NOMO-1 treated with DMSO at 0.1 percent for 48 hours (cell line): ENCODE results near the gene CRTAP.
"Not testable (repeated sequence)": the region's sequence is repeated elsewhere in the genome, so short reads cannot be mapped to it uniquely, and the experiment has no call there.

ENCODE experiments used
- DNase-seq: peaks from one replicate; lab custom pipeline; 2025; ENCODE audit not compliant: unreplicated experiment; lab: John Stamatoyannopoulos, UW

The CRTAP gene

DNA sequence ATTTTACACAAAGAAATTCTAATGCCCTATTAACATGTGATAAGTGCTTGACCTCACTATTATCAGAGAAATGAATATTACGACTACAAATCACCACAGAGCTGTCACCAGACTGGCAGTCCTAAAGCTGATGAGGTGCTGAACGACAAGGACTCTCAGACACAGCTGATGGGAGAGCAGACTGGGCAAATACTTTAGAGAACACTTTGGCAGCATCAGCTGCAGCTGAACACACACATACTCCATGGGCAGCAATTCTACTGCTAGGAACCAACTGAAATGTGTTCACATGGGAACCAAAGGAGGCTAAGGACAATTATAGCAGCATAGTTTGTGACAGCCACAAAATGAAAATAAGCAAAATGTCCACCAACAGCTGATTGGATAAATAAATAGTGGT, 59.3 kb downstream of the CRTAP start:
- DNase-seq, result no peak

DNA sequence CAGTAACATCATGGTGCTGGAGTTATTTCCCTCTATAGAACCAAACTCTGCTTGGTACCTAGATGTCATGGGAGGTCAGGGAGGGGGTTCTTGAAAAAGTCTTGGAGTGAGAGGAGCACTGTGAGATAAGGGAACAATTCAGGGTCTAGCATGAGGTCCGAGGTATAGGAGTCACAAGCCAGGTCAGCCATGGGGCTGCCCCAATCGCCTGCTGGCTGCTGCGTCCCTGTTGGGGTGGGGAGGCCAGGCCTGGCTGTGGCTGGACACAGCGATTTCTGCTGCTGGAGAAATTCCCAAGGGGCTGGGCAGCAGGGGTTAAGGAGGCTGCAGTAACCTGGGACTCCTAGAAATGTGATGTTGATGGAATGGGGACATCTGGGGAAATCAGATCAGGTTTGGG, 59.9 kb downstream of the CRTAP start:
- no peak for DNase-seq

DNA sequence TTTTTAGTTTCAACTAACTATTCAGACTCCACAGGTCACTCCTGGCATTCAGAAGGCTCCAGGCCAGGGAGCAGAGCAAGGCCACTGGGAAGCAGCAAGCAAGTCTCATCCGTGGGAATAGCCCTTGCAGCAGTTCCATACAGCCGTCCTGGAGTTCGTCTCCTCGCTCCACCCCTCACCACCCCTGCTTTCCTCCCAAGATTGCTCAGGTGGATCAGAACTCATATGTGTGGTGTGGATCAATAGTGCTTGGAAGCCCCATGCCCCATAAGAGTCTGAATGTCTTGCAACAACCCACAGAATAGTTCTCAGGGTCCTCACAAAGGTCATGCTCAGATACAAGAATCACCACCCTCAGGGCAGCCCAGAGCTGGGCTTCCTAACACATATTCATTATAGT, 60.3 kb downstream of the CRTAP start:
- DNase-seq, result no peak

DNA sequence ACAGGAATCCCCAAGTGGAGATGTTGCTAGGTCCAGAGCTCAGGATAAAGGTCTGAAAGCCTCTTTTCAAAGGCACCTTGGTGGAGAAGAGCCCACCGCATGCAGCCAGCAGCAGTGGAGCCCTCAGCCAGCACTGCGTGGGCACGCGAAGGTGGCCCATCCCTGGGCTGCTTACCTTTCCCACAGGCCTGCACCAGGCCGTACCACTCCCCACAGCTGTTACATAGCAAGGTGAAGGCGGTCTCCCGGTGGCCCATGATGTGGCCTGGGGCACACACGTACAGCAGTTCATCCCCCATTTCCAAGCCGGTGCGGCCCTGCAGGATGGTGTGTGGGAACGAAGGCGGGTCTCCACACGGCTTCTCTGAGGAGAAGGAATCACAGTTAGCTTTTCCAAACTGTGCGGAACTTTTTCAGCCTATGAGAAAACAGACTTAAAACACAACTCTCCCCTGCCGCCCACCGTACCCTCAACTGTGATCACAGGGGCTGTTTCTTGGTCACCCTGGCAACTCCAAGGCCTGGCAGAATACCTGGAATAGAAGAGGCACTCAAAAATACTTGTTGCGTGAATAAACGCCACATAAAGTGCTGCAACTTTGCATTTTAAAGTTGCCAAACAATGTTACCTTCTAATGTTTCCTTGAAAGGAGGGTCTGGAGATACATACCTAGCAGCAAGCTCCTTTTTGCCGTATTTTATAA, 61.0 kb downstream of the CRTAP start:
- DNase-seq, result no peak

DNA sequence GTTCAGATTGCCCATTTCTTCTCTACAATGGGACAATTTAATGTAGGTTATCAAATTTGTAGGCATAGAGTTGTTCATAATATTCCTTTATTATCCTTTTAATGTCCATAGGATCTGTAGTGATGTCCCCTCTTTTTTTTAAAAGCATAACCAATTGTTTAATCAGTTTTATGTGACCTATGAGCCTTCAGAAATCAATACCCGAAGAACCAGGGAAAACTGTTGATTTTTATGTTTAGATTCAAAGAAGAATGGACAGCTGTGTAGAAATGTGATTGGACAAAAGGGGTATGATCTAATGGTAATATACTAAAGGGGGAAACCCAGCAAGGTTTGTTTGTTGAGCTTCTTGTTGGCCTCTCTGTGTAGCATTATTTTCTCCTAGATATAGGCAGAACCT, 65.3 kb downstream of the CRTAP start:
- no peak for DNase-seq

DNA sequence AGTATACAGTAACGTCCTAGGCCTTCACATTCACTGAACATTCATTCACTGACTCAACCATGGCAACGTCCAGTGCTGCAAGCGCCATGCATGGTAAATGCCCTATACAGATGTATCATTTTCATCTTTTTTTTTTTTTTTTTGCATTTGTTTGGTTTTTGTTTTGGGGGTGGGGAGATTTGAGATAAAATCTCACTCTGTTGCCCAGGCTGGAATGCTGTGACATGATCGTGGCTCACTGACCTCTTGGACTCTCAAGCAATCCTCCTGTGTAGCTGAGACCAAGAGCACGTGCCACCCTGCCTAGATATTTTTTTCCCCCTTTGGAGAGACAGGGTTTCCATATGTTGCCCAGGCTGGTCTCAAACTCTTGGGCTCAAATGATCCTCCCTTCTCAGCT, 67.4 kb downstream of the CRTAP start:
- DNase-seq, result no peak

DNA sequence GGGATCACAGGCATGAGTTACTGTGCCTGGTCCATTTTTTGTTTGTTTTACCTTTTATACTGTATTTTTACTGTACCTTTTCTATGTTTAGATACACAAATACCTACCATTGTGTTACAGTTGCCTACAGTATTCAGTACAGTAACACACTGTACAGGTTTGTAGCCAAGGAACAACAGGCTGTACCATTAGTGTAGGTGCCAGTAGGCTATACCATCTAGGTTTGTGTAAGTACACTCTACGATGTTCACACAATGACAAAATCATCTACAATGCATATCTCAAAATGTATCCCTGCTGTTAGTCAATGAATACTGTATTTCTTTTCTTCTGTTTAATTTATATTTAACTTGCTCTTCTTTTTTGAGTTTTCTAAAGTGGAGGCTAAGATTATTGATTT, 67.8 kb downstream of the CRTAP start:
- not testable (repeated sequence) for DNase-seq

DNA sequence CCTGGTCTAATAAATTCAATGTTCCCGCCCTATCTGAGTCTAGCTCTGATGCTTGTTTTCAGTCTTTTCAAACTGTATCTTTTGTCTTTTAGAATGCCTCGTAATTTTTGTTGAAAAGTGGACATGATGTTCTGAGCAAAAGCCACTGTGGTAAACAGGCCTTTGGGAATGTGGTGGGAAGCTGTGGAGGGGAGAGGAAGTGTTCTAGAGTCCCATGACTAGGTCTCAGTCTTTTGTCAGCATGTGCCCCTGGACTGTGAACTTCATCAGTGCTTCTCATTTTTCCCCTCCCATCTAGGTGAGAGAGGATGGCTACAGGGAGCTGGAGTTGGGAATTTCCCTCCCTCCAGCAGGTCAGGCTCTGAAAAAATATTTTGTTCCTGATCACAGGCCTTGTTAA, 71.0 kb downstream of the CRTAP start:
- no peak for DNase-seq

DNA sequence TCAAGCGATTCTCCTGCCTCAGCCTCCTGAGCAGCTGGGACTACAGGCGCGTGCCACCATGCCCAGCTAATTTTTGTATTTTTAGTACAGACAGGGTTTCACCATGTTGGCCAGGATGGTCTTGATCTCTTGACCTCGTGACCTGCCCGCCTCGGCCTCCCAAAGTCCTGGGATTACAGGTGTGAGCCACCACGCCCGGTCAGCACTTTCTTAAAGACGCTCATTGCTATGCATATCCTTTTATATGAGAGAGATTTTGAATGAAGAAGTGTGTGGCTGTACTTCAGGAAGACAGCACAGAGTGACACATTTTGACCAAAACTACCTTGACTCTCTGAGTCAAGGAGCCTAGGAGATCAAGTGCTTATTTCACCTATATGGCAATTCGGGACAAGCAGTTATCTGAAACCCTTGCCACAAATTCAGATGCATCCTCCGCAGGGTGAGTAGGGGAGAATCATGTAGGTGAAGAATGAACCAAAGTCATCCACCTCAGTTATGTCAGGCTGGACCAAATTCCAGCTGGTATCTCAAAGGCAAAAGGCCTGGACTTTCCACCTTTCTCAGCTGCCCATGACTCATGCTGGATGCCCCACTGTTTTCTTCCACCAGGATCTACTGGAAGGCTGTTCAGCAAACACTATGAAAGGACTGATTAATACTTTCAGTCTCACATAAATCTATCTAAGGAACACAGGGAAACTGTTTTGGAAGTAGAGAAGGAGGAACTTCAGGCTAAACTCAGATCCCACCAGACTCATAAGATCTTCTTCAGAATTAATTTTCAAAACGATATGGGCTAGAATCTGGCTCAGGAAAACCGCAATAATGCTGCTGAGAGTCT, 72.9 kb downstream of the CRTAP start:
- no peak for DNase-seq

DNA sequence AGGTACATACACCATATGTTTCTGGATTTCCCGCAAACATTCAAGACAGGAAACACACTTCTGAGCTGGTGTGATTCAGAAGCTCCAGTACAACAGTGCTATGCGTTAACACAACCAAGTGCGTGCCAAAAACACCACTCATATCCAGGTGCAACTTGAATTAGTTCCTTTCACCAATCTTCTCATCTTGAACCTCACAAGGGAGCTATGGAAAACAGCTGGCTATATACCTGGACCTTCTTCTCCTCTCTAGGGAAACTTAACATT, 73.5 kb downstream of the CRTAP start:
- no peak for DNase-seq

DNA sequence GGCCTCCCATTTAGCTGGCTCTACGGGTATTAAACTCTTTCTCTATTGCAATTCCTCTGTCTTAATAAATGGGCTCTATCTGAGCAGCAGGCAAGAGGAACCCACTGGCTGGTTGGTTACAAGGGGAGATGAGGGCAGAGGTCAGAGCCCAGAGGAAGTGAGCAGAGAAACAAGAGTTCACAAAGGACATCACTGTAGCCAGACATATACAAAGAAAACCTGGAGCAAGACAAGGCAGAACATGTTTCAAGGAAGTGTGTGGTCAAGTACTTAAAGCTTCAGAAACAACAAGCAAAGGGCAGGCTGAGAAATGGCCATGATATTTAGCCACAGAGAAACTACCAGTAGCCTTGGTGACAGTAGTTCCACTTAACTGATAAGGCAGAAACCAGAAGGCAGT, 80.5 kb downstream of the CRTAP start:
- no peak for DNase-seq

DNA sequence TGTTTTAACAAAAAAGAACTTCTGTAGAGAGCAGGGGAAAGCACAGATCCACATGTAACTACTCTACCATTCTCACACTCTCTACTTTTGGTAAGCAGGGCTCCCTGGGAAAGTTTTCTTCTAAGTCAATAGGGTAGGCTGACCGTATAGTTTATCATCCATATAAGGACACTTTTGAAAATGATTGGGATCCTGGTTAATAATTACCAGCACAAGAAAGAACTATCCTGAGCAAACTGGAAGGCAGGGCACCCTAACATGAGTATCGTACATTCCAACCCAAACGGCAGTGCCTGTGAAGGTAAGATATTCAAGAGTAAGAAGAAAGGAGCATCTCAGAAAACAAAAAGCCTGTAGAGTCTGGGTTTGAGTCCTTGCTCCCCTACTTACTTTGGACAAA, 82.7 kb downstream of the CRTAP start:
- no peak for DNase-seq
